HCT116 (cell line): ENCODE data around the gene PPP6C. TPM values are rescaled to one million over a fixed set of nuclear protein-coding genes. Genes with fewer than 3 reads are reported as not detected.

ENCODE experiments used
- ATAC-seq: fragments of 200-7000 bp; cut with Tn5 transposase; 2 replicates; pipeline ENCODE4 v1.9.1; 2020; ENCODE audit warnings: mild to moderate bottlenecking, moderate library complexity
- BruUV-seq: library from RNA; stranded (reverse); fragments of 400-500 nt; replicated peaks from 2 replicates; lab custom pipeline; 2021; lab: Mats Ljungman, UMichigan
- CTCF ChIA-PET: fragments of 300-600 bp; sonication (Branson Sonifier 250); formaldehyde crosslinking; loops from one replicate; lab custom pipeline; 2021; ENCODE audit warnings: antibody characterized with exemption; lab: Charles Lee
- POLR2A ChIA-PET: fragments of 300-600, 350-600 bp; sonication (Branson Sonifier 250); formaldehyde crosslinking; loops from one replicate; lab custom pipeline; 2021; ENCODE audit warnings: antibody characterized with exemption; lab: Charles Lee
- RAD21 ChIA-PET, 2 experiments: fragments of 300-600 bp; sonication (Branson Sonifier 250); formaldehyde crosslinking; loops; one replicate each; lab custom pipeline; 2023; ENCODE audit warnings: low total read pairs in 2 of 2; ENCODE audit not compliant: uncharacterized antibody in 2 of 2, unreplicated experiment in 2 of 2, low non-redundant PET in 1 of 2; lab: Charles Lee
- DNase-seq: peaks from one replicate; pipeline ENCODE4 v3.0.0-alpha.2; 2010; ENCODE audit warnings: low read depth, low spot score
- H2AFZ ChIP-seq: fragments of 200-600 bp; shearing (Covaris generic), sonication (generic); 2 replicates; pipeline ENCODE4 v1.6.1; 2017; ENCODE audit warnings: low read depth, mixed run types, mixed read lengths, antibody characterized with exemption, low read length; ENCODE audit not compliant: poor library complexity, severe bottlenecking
- H3K27ac ChIP-seq: 2 replicates; pipeline ENCODE4 v1.5.1; 2012; ENCODE audit warnings: low read depth, low read length
- H3K27me3 ChIP-seq: fragments of 200-600 bp; sonication (generic); 2 replicates; pipeline ENCODE4 v1.6.1; 2016; ENCODE audit warnings: mixed run types, low read length, mixed read lengths; ENCODE audit not compliant: insufficient read depth
- H3K36me3 ChIP-seq, 2 experiments: fragments of 200-500 bp in 1 of 2; fragments of 200-600 bp in 1 of 2; sonication (Bioruptor generic) in 1 of 2; sonication (generic) in 1 of 2; 2 replicates each; pipeline versions ENCODE4 v1.5.1 to v1.6.1; 2014 to 2016; ENCODE audit warnings: low read length in 2 of 2, inconsistent platforms in 1 of 2, mixed read lengths in 1 of 2, mixed run types in 1 of 2; ENCODE audit not compliant: insufficient read depth in 2 of 2, control insufficient read depth in 1 of 2
- H3K4me1 ChIP-seq, 2 experiments: fragments of 200-600 bp in 1 of 2; sonication (generic) in 1 of 2; 2 replicates each; pipeline versions ENCODE4 v1.5.1 to v1.6.1; 2012 to 2017; ENCODE audit warnings: low read length in 2 of 2, inconsistent platforms in 1 of 2, mild to moderate bottlenecking in 1 of 2, mixed read lengths in 1 of 2, mixed run types in 1 of 2, moderate library complexity in 1 of 2; ENCODE audit not compliant: insufficient read depth in 2 of 2, control insufficient read depth in 1 of 2
- H3K4me2 ChIP-seq: fragments of 200-600 bp; sonication (generic); 2 replicates; pipeline ENCODE4 v1.6.1; 2017; ENCODE audit warnings: mixed run types, low read length, mixed read lengths
- H3K4me3 ChIP-seq, 2 experiments: fragments of 200-600 bp in 1 of 2; sonication (generic) in 1 of 2; replicated peaks in 1 of 2; 2 replicates each; pipeline ENCODE4 v1.5.1; 2011 to 2016; ENCODE audit warnings: low read length in 2 of 2, control low read depth in 1 of 2, low read depth in 1 of 2, mild to moderate bottlenecking in 1 of 2, mixed read lengths in 1 of 2, mixed run types in 1 of 2
- H3K79me2 ChIP-seq: fragments of 200-600 bp; sonication (generic); 2 replicates; pipeline ENCODE4 v1.6.1; 2017; ENCODE audit warnings: mild to moderate bottlenecking, mixed run types, low read length, moderate library complexity, mixed read lengths; ENCODE audit not compliant: insufficient read depth
- H3K9ac ChIP-seq: fragments of 200-600 bp; sonication (generic); 2 replicates; pipeline ENCODE4 v1.6.1; 2016; ENCODE audit warnings: low read length, mixed read lengths
- H3K9me2 ChIP-seq: fragments of 200-600 bp; sonication (generic), shearing (Covaris generic); 2 replicates; pipeline ENCODE4 v1.6.1; 2017; ENCODE audit warnings: mixed run types, mild to moderate bottlenecking, moderate library complexity; ENCODE audit not compliant: insufficient read depth
- H3K9me3 ChIP-seq, 2 experiments: fragments of 200-500 bp in 1 of 2; fragments of 200-600 bp in 1 of 2; sonication (Bioruptor generic) in 1 of 2; sonication (generic) in 1 of 2; 2 replicates each; pipeline ENCODE4 v1.6.1; 2014 to 2017; ENCODE audit warnings: low read length in 2 of 2, mixed read lengths in 2 of 2, inconsistent platforms in 1 of 2, low read depth in 1 of 2, mild to moderate bottlenecking in 1 of 2, mixed run types in 1 of 2, moderate library complexity in 1 of 2; ENCODE audit not compliant: control insufficient read depth in 1 of 2, insufficient read depth in 1 of 2
- H4K20me1 ChIP-seq: fragments of 200-600 bp; sonication (generic), shearing (Covaris generic); 2 replicates; pipeline ENCODE4 v1.6.1; 2017; ENCODE audit warnings: mixed run types, mild to moderate bottlenecking, moderate library complexity; ENCODE audit not compliant: insufficient read depth
- CBX3 ChIP-seq: IDR thresholded peaks from 2 replicates; pipeline ENCODE4 v1.6.1; 2012; ENCODE audit warnings: low read depth
- CEBPB ChIP-seq: IDR thresholded peaks from 2 replicates; pipeline ENCODE4 v1.6.1; 2012; ENCODE audit warnings: low read depth
- CTCF ChIP-seq, 3 experiments: fragments of 200-600 bp in 1 of 3; sonication (generic) in 1 of 3; IDR thresholded peaks in 2 of 3; conservative IDR thresholded peaks in 1 of 3; 2 replicates each; pipeline ENCODE4 v1.5.1; 2012 to 2017; ENCODE audit warnings: low read depth in 2 of 3, low read length in 2 of 3, antibody characterized with exemption in 1 of 3, borderline replicate concordance in 1 of 3, control low read depth in 1 of 3, mild to moderate bottlenecking in 1 of 3, mixed read lengths in 1 of 3, mixed run types in 1 of 3, moderate library complexity in 1 of 3; ENCODE audit not compliant: insufficient read depth in 1 of 3
- ELF1 ChIP-seq: IDR thresholded peaks from 2 replicates; pipeline ENCODE4 v1.6.1; 2012; ENCODE audit warnings: low read depth, borderline replicate concordance
- JUND ChIP-seq: IDR thresholded peaks from 2 replicates; pipeline ENCODE4 v1.6.1; 2012
- MAX ChIP-seq: IDR thresholded peaks from 2 replicates; pipeline ENCODE4 v1.6.1; 2012
- POLR2A ChIP-seq: IDR thresholded peaks from 2 replicates; pipeline ENCODE4 v1.7.0; 2011; ENCODE audit warnings: borderline replicate concordance; ENCODE audit not compliant: insufficient read depth, insufficient read length; ENCODE audit errors: extremely low read depth
- POLR2AphosphoS5 ChIP-seq: IDR thresholded peaks from 2 replicates; pipeline ENCODE4 v1.6.1; 2011; ENCODE audit warnings: mild to moderate bottlenecking, low read depth, low read length, moderate library complexity
- RAD21 ChIP-seq: IDR thresholded peaks from 2 replicates; pipeline ENCODE4 v1.6.1; 2012; ENCODE audit warnings: low read depth, mild to moderate bottlenecking
- SIN3A ChIP-seq: IDR thresholded peaks from 2 replicates; pipeline ENCODE4 v1.6.1; 2012; ENCODE audit warnings: low read depth
- SP1 ChIP-seq: IDR thresholded peaks from 2 replicates; pipeline ENCODE4 v1.6.1; 2012; ENCODE audit warnings: low read depth
- SRF ChIP-seq: IDR thresholded peaks from 2 replicates; pipeline ENCODE4 v1.6.1; 2012; ENCODE audit warnings: low read depth
- TCF7L2 ChIP-seq: IDR thresholded peaks from 2 replicates; pipeline ENCODE4 v1.7.0; 2011; ENCODE audit warnings: borderline replicate concordance, inconsistent platforms; ENCODE audit not compliant: insufficient read depth, insufficient read length; ENCODE audit errors: extremely low read depth
- ZFX ChIP-seq: fragments of 450-650 bp; IDR thresholded peaks from 2 replicates; pipeline ENCODE4 v1.6.1; 2017
- ZNF274 ChIP-seq: fragments of 200-500 bp; sonication (Bioruptor generic); IDR thresholded peaks from 2 replicates; pipeline ENCODE4 v1.6.1; 2014; ENCODE audit warnings: mild to moderate bottlenecking, low read depth, low read length, inconsistent platforms
- intact Hi-C: fragments of 100-400 bp; cut with micrococcal nuclease; formaldehyde crosslinking; loops from 2 replicates; pipeline ENCODE4 v1.10.0; 2022
- total RNA-seq: library from RNA; stranded (reverse); gene quantifications from one replicate; pipeline ENCODE4 v1.2.1, GENCODE V29; 2021; ENCODE audit not compliant: unreplicated experiment
- TF ChIP-seq, protein P1 (sequence below): IDR thresholded peaks from 2 replicates; pipeline ENCODE4 v1.6.1; 2012
- TF ChIP-seq, protein P2 (sequence below): IDR thresholded peaks from 2 replicates; pipeline ENCODE4 v1.6.1; 2012; ENCODE audit warnings: low read depth

PPP6C gene
- total RNA-seq, 1 experiment from 2014 or later: 35.4 TPM

- no peak for TF ChIP-seq CTCF (IDR thresholded peaks at IDR 0.05 in 2 of 3, conservative IDR thresholded peaks at IDR 0.05 in 1 of 3; ENCODE audit: borderline replicate concordance in 1 of 3, insufficient read depth in 1 of 3, low read depth in 2 of 3, low read length in 2 of 3)
- no peak for TF ChIP-seq RAD21
- no peak for TF ChIP-seq POLR2AphosphoS5
Observed at GRCh38 chr9:125100822-125101221, 88.8 kb downstream of the PPP6C start (continued).

DNA sequence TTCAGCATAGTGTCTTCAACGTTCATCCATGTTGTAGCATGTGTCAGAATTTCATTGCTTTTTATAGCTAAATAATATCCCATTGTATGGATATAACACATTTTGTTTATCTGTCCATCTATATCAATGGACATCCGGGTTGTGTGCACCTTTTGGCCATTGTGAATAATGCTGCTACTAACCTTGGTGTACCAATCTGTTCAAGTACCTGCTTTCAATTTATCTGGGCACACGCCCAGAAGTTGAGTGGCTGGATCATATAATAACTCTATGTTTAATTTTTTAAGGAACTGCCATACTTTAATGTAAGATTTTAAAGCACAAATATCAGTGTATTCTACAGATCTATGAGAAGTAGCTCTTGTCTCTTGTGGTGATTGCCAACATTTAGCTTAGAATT, 89.8 kb downstream of the PPP6C start:
- ChIA-PET POLR2A (no interaction called here), CTCF (no interaction called here), RAD21 (no interaction called here)
- no peaks in the 10 kb centered on the region for H3K27me3 ChIP-seq
- H3K9me3 ChIP-seq: no peaks in the 10 kb centered on the region
- peaks cover 5% of the 10 kb centered on the region for H3K79me2 ChIP-seq
- no peak overlapping the region for H3K9ac ChIP-seq
- no peaks in the 10 kb centered on the region for H4K20me1 ChIP-seq
- H3K36me3 ChIP-seq: no peaks in the 10 kb centered on the region
- intact Hi-C loops: no loop called here
- H2AFZ ChIP-seq: no peak overlapping the region
- BruUV-seq: no TSS peak
- no peak for ATAC-seq
- H3K9me2 ChIP-seq: no peaks in the 10 kb centered on the region
- no peaks in the 10 kb centered on the region for H3K4me1 ChIP-seq
- H3K27ac ChIP-seq: no peak overlapping the region
- H3K4me3 ChIP-seq: no peak overlapping the region
- TF ChIP-seq SIN3A (no peak), TCF7L2 (no peak), MAX (no peak), CTCF (IDR thresholded peaks at IDR 0.05 in 2 of 3, conservative IDR thresholded peaks at IDR 0.05 in 1 of 3; ENCODE audit: borderline replicate concordance in 1 of 3, insufficient read depth in 1 of 3, low read depth in 2 of 3, low read length in 2 of 3) (no peak), SP1 (no peak), POLR2A (no peak), ZNF274 (no peak), ZFX (no peak), JUND (no peak), ELF1 (no peak), CEBPB (no peak), SRF (no peak), CBX3 (no peak)
- TF ChIP-seq, protein P1, sequence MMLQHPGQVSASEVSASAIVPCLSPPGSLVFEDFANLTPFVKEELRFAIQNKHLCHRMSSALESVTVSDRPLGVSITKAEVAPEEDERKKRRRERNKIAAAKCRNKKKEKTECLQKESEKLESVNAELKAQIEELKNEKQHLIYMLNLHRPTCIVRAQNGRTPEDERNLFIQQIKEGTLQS: no peak
- TF ChIP-seq, protein P2, sequence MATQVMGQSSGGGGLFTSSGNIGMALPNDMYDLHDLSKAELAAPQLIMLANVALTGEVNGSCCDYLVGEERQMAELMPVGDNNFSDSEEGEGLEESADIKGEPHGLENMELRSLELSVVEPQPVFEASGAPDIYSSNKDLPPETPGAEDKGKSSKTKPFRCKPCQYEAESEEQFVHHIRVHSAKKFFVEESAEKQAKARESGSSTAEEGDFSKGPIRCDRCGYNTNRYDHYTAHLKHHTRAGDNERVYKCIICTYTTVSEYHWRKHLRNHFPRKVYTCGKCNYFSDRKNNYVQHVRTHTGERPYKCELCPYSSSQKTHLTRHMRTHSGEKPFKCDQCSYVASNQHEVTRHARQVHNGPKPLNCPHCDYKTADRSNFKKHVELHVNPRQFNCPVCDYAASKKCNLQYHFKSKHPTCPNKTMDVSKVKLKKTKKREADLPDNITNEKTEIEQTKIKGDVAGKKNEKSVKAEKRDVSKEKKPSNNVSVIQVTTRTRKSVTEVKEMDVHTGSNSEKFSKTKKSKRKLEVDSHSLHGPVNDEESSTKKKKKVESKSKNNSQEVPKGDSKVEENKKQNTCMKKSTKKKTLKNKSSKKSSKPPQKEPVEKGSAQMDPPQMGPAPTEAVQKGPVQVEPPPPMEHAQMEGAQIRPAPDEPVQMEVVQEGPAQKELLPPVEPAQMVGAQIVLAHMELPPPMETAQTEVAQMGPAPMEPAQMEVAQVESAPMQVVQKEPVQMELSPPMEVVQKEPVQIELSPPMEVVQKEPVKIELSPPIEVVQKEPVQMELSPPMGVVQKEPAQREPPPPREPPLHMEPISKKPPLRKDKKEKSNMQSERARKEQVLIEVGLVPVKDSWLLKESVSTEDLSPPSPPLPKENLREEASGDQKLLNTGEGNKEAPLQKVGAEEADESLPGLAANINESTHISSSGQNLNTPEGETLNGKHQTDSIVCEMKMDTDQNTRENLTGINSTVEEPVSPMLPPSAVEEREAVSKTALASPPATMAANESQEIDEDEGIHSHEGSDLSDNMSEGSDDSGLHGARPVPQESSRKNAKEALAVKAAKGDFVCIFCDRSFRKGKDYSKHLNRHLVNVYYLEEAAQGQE: no peak
- no peak for DNase-seq
- H3K4me2 ChIP-seq: no peak overlapping the region
